HepG2 (cell line): Measurements from ENCODE around the gene SIRPB2. TPM values are rescaled to one million over a fixed set of nuclear protein-coding genes. Genes with fewer than 3 reads are reported as not detected.

ENCODE experiments used
- BORCS8-MEF2B ChIP-seq: sonication (generic); formaldehyde crosslinking; IDR thresholded peaks from 2 replicates; pipeline ENCODE4 v1.8.0; 2022; ENCODE audit warnings: mild to moderate bottlenecking, missing genetic modification reagents
- CHD4 ChIP-seq: fragments of 200-600 bp; sonication (generic); IDR thresholded peaks from 2 replicates; pipeline ENCODE4 v1.7.0; 2017; ENCODE audit warnings: mild to moderate bottlenecking, low read length, borderline replicate concordance
- ELF1 ChIP-seq: sonication (generic); formaldehyde crosslinking; IDR thresholded peaks from 2 replicates; pipeline ENCODE4 v1.4.0; 2020; ENCODE audit warnings: missing genetic modification reagents
- GATA4 ChIP-seq: sonication (generic); IDR thresholded peaks from 2 replicates; pipeline ENCODE4 v1.6.1; 2016; ENCODE audit warnings: antibody characterized with exemption, low read depth, borderline replicate concordance
- HDAC6 ChIP-seq: fragments of 200-600 bp; sonication (generic); IDR thresholded peaks from 2 replicates; pipeline ENCODE4 v1.7.0; 2017; ENCODE audit warnings: mild to moderate bottlenecking, antibody characterized with exemption, low read length, low read depth
- HMGA1 ChIP-seq: sonication (generic); formaldehyde crosslinking; conservative IDR thresholded peaks from 2 replicates; pipeline ENCODE4 v1.4.0; 2020; ENCODE audit warnings: missing genetic modification reagents
- IRF9 ChIP-seq: sonication (generic); formaldehyde crosslinking; IDR thresholded peaks from 2 replicates; pipeline ENCODE4 v1.8.0; 2022; ENCODE audit warnings: missing genetic modification reagents, mild to moderate bottlenecking, borderline replicate concordance
- KLF9 ChIP-seq: IDR thresholded peaks from 2 replicates; pipeline ENCODE4 v1.6.1; 2016; ENCODE audit warnings: low read depth
- MZF1 ChIP-seq: sonication (generic); formaldehyde crosslinking; IDR thresholded peaks from 2 replicates; pipeline ENCODE4 v1.8.1; 2023; ENCODE audit warnings: mild to moderate bottlenecking, missing genetic modification reagents, borderline replicate concordance
- PCBP2 ChIP-seq: fragments of 200-400 bp; formaldehyde crosslinking; optimal IDR thresholded peaks from 2 replicates; pipeline ENCODE3; 2018; ENCODE audit warnings: low read length, low read depth; ENCODE audit not compliant: poor library complexity, severe bottlenecking
- RAD51 ChIP-seq: fragments of 450-650 bp; IDR thresholded peaks from 2 replicates; pipeline ENCODE4 v1.6.1; 2016; ENCODE audit warnings: borderline replicate concordance
- RFX3 ChIP-seq: IDR thresholded peaks from 2 replicates; pipeline ENCODE4 v1.6.1; 2016; ENCODE audit warnings: missing biosample characterization, missing genetic modification reagents
- SMAD1 ChIP-seq: sonication (generic); formaldehyde crosslinking; IDR thresholded peaks from 2 replicates; pipeline ENCODE4 v1.4.0; 2020; ENCODE audit warnings: missing genetic modification reagents, low read depth, mild to moderate bottlenecking, borderline replicate concordance
- SP2 ChIP-seq: sonication (generic); formaldehyde crosslinking; IDR thresholded peaks from 2 replicates; pipeline ENCODE4 v1.5.1; 2020; ENCODE audit warnings: mild to moderate bottlenecking, missing genetic modification reagents
- XBP1 ChIP-seq: sonication (generic); formaldehyde crosslinking; IDR thresholded peaks from 2 replicates; pipeline ENCODE4 v1.5.0; 2020; ENCODE audit warnings: missing genetic modification reagents
- ZNF17 ChIP-seq: sonication (generic); formaldehyde crosslinking; IDR thresholded peaks from 2 replicates; pipeline ENCODE4 v1.5.0; 2020; ENCODE audit warnings: mild to moderate bottlenecking, missing genetic modification reagents
- ZNF232 ChIP-seq: sonication (generic); formaldehyde crosslinking; IDR thresholded peaks from 2 replicates; pipeline ENCODE4 v1.4.0; 2020; ENCODE audit warnings: missing genetic modification reagents, borderline replicate concordance
- ZNF256 ChIP-seq: sonication (generic); formaldehyde crosslinking; conservative IDR thresholded peaks from 2 replicates; pipeline ENCODE4 v1.4.0; 2020; ENCODE audit warnings: missing genetic modification reagents
- ZNF318 ChIP-seq: sonication (generic); formaldehyde crosslinking; IDR thresholded peaks from 2 replicates; pipeline ENCODE4 v1.4.0; 2020; ENCODE audit warnings: mild to moderate bottlenecking, missing genetic modification reagents
- ZNF7 ChIP-seq: IDR thresholded peaks from 2 replicates; pipeline ENCODE4 v1.6.1; 2016; ENCODE audit warnings: missing biosample characterization, missing genetic modification reagents
- ZSCAN12 ChIP-seq: sonication (generic); formaldehyde crosslinking; IDR thresholded peaks from 2 replicates; pipeline ENCODE4 v1.9.0; 2021; ENCODE audit warnings: mild to moderate bottlenecking, missing genetic modification reagents
- polyA plus RNA-seq, 8 experiments: library from polyadenylated mRNA; depleted of rRNA in 3 of 8; stranded (reverse) in 7 of 8; unstranded in 1 of 8; fragments of >200 nt; fragmentation: Illumina TruSeq in 4 of 8; extraction: Trizol in 4 of 8; gene quantifications; 2 replicates each; pipeline versions ENCODE4 v1.2.1 to v1.2.3, GENCODE V29; 2011 to 2016; ENCODE audit warnings: low read depth in 4 of 8, missing spikeins in 1 of 8, mixed read lengths in 1 of 8; ENCODE audit not compliant: insufficient read depth in 1 of 8
- total RNA-seq, 5 experiments: library from RNA; depleted of rRNA; stranded (reverse); fragments of >200 nt; fragmentation: Illumina TruSeq; extraction: Trizol; gene quantifications; 2 replicates each; pipeline ENCODE4 v1.2.3, GENCODE V29; 2016; ENCODE audit warnings: low read depth in 1 of 5

Gene SIRPB2
- total and polyA plus RNA-seq, 2 of the 13 experiments (the other 11 are each of a cell fraction or from before 2014, with no cell fraction given): not detected

- TF ChIP-seq RAD51 (no peak), MZF1 (CRISPR knock-in tag) (peak; percentile 93), IRF9 (CRISPR knock-in tag) (peak; percentile 99), BORCS8-MEF2B (CRISPR knock-in tag) (peak; percentile 96), SP2 (peak; percentile 77), ZSCAN12 (CRISPR knock-in tag) (peak; percentile 92), RFX3 (CRISPR knock-in tag) (no peak), ZNF17 (CRISPR knock-in tag) (peak; percentile 89; the same call in 1 of the 2 replicates), HMGA1 (CRISPR knock-in tag) (no peak), KLF9 (CRISPR knock-in tag) (peak; percentile 96), ZNF232 (CRISPR knock-in tag) (peak; percentile 96; the same call in 1 of the 2 replicates), SMAD1 (CRISPR knock-in tag) (peak; percentile 96; the same call in 1 of the 2 replicates), ZNF7 (CRISPR knock-in tag) (no peak; the same call in 1 of the 2 replicates), PCBP2 (no peak), ELF1 (CRISPR knock-in tag) (peak; percentile 40; the same call in 1 of the 2 replicates), ZNF256 (CRISPR knock-in tag) (peak; percentile 75; the same call in 1 of the 2 replicates), ZNF318 (peak; percentile 96), XBP1 (CRISPR knock-in tag) (no peak; the same call in 1 of the 2 replicates), GATA4 (0 out of 2 replicates have a peak, but pooled peaks have one; percentile 26), HDAC6 (no peak), CHD4 (no peak)
Observed at GRCh38 chr20:1466211-1467081, 24.8 kb downstream of the SIRPB2 start, which contains the start of gene NSFL1C (continued).
